Suprapubic skin (tissue), 3 donors: ENCODE results near the gene CD180.

Source experiments
- CTCF ChIP-seq, 2 donors: fragments of 200-600 bp in 1 of 2; fragments of 450-650 bp in 1 of 2; sonication (generic) in 1 of 2; IDR thresholded peaks; one replicate each; pipeline ENCODE4 v1.5.1; 2016 to 2019; ENCODE audit warnings: antibody characterized with exemption in 2 of 2, mild to moderate bottlenecking in 1 of 2, moderate library complexity in 1 of 2
- POLR2A ChIP-seq, 2 donors: fragments of 450-650 bp; IDR thresholded peaks; one replicate each; pipeline ENCODE4 v1.6.1; 2017; ENCODE audit warnings: antibody characterized with exemption in 2 of 2, mild to moderate bottlenecking in 2 of 2, moderate library complexity in 2 of 2

GRCh38 chr5:67200809-67201562 is 4.4 kb upstream of the CD180 start:
- TF ChIP-seq CTCF (IDR thresholded peaks at IDR 0.05) = no peak
- TF ChIP-seq POLR2A (IDR thresholded peaks at IDR 0.05) = no peak
